GM08714 (cell line): ENCODE measurements around the gene HDAC6.
A peak's percentile ranks its signal among the peaks of the same experiment; 100 is the strongest.

Source experiments
- H3K4me3 ChIP-seq: fragments of 200-500 bp; sonication (Bioruptor generic); 2 replicates; pipeline ENCODE4 v1.5.1; 2014; ENCODE audit warnings: mild to moderate bottlenecking, low read length, inconsistent platforms
- ZNF274 ChIP-seq: IDR thresholded peaks from 2 replicates; pipeline ENCODE4 v1.6.1; 2012; ENCODE audit warnings: mild to moderate bottlenecking, low read depth, low read length

Gene HDAC6

DNA sequence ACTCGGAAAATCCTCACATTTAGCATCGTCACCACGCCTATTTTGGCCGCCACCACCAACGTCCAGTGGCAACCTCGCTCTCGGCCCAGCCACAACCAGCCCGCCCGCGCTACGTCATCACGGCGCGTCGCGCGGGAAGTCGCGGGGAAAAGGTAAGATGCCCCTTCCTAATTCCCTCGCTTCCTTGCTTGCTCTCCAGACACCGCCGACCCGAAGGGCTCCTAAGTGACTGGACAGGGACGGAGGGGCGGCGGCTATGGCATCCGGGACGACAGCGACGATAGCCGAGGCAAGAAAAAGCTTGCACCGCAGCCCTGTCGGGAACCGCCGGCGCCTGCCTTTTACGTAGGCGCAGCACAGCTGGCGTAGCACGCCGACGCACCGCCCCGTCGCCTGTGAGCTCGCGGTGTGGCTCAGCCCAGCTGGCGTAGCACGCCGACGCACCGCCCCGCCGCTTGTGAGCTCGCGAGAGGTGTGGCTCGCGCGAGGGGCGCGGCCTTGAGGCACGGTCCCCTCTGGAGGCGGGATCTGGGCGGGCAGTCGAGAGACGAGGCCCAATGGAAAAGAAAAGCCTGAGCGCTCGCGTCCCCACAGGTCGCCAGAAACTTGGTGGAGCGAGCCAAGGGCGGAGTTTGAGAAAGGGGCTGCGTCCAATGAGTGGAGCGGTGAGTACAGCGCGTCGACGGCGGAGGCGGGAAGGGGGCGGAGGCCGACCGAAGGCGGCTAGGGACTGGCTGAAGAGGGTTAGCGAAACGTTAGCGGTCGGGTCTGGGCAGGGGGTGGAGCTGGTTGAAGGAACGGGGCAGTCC lies at the start of gene HDAC6:
TSS of gene HDAC6 (plus strand) at position 788 of the 809 bp plus-strand sequence. CDS start 626 bp downstream, outside the sequence.
- TF ChIP-seq ZNF274, result no peak
- peak within 1 kb of the TSS; percentile 69 for H3K4me3 ChIP-seq

DNA sequence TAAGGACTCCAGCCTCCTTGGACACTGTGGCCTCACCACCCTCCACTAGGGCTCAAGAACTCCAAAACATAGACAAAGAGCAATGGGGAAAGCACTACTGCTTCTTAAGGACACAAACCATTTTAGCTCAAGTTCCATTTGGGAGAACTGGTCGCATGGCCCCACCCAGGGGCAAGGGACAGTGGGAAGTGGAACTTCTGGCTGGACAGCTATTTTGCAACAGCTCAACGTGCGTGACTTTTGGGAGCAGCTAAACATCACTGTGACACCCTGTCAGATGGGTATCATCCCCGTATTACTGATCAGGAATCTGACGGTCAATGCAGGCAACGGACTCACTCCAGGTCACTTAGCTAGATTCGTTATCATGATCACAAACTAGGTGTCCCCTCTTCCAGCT lies 49.4 kb upstream of the HDAC6 start:
- TF ChIP-seq ZNF274, result no peak
- H3K4me3 ChIP-seq, result no peak overlapping the region

DNA sequence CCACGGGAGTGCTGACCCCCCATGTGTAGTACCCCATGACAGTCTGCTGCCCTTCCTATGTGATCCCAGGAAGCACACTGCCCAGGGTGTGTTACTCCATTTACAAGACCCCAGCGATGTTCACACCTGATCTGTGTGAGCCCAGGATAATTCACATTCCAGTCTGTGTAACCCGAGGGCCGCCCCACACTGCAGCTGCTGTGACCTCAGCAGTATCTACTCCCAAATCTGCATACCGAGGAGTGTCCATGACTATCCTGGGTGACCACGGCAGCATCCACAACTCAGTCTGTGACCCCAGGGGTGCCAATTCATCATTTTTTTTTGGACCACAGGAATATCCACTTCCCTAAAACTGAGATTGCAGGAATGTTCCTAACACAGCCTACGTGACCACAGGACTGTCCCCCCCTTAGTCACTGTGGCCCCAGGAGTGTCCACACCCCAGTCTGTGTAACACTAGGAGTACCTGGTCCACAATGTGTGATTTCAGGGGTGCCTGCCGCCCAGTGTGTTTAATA lies 48.1 kb upstream of the HDAC6 start:
- H3K4me3 ChIP-seq, result no peak overlapping the region
- no peak for TF ChIP-seq ZNF274

DNA sequence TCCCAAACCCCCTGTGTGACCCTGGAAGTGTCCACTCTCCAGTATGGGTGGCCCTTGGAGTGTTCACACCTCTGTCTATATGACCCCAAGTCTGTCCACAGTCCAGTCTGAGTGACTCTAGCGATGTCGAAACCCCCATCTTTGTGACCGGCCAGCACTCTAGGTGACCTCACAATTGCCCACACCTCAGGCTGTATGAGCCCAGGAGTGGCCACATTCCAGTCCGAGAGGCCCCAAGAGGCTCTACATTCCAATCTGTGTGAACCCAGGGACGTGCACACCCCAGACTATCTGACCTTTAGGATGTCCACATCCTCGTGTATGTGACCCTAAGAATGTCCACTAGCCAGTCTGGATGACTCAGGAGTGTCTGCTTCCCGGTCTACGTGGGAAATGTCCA lies 47.6 kb upstream of the HDAC6 start:
- no peak for TF ChIP-seq ZNF274
- H3K4me3 ChIP-seq, result no peak overlapping the region

DNA sequence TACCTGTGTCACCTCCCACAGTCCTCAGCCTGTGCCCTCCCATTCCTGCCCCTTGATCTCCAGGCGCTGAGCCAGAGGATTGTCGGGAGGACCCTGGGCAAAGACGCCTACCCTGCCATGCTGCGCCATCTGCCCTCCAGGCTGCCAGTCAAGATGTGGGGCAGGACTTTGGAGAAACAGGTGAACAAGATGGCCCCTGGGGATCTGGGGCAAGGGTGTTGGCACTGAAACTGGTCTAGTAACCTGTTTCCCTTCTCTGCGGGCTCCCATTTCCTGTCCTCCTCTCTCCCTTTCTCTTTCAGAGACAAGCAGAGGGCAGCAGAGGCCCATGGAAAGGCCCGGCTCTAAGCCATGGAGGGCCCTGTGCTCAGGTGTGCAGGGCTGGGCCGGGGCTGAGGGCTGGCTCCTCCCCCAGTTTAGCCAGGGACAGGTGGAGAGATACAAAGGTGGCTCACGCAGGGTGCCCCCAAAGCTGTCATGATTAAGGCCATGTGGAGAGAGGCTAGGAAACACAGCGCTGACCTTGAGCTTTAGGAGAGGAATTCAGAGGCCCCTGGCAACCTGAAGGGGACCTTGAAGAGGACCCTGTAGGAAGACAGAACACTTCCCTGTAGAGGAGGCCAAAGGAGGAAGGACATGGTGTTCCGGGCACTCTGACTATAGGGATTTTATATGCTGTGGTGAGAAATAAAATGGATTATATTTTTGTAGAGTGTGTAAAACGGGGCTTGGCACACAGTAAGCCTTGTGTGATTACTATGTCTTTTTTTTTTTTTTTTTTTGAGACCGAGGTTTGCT lies 40.0 kb upstream of the HDAC6 start, which contains the start of gene GLOD5:
TSS of gene GLOD5 (plus strand) at position 74 of the 798 bp plus-strand sequence. CDS start at position 118, 44 bp downstream.
- H3K4me3 ChIP-seq, result no peak within 1 kb of the TSS
- TF ChIP-seq ZNF274, result no peak

DNA sequence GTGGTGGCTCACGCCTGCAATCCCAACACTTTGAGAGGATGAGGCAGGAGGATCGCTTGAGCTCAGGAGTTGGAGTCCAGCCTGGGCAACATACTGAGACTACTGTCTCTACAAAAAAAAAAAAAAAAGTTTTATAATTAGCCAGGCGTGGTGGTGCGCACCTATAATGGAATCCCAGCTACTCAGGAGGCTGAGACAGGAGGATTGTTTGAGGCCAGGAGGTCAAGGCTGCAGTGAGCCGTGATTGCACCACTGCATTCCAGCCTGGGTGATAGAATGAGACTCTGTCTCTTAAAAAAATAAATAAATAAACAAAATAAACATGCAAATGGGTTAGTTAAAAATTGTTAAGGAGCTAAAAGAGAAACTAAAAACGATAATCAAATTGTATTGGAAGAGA lies 32.6 kb upstream of the HDAC6 start:
- H3K4me3 ChIP-seq, result no peak overlapping the region
- TF ChIP-seq ZNF274, result no peak

DNA sequence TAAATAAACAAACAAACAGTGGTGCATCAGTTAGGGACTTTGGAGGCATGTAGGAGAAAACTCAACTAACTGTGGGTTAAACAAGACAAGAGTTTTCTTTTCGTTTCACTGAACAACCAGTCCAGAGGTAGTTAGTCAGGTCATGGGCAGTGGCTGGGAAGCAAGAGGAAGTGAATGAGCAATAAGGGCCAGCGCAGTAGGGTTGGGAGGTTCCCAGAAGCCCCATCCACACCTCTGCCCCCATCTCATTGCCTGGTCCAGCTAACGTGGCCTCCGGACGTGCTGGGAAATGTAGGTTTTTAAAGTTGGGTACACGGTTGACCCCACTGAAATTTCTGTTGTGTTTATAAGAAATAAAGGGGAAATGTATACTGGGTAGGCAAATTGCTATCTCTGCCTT lies 31.6 kb upstream of the HDAC6 start:
- no peak for TF ChIP-seq ZNF274
- H3K4me3 ChIP-seq, result no peak overlapping the region

DNA sequence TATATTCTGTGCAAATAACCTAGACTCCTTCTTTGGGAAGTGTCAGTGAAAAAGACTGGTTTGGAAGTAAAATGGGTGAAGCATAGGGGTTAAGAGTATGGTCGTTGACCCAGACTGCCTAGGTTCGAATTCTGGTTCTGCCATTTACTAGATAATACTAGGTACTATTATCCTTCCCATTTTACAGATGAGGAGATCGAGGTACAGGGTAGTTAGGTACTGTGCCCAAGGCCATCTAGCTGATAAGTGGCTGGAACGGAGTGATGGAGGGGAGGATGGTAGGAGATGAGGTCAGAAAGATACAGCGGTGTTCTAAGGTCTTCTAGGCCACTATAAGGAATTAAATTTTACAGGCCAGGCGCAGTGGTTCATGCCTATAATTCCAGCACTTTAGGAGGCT lies 29.3 kb upstream of the HDAC6 start:
- no peak for TF ChIP-seq ZNF274
- no peak overlapping the region for H3K4me3 ChIP-seq

DNA sequence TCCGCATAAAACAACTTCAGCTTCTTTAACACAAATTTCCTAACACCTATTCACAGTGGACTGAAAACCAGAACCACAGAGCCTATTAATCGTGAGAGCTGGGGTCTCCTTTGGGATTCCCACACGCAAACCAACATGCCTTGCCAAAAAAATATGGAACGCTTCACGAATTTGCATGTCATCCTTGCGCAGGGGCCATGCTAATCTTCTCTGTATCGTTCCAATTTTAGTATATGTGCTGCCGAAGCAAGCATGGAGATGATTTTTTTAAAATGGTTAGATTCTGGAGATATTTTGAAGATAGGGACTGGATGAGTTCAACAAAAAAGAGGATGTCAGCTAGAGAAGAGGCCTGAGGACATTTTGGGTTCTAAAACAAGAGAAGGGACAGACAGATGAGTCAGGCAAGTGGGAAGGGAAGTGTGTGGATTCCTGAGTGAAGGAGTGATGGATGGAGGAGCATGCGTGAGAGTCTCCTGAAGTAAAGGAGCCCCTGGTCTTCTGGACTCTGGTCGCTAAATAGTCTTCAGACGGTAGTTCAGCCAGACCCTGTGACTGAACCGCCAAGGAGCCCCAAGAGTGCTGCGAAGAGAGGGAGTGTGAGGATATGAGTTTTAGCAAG lies 24.9 kb upstream of the HDAC6 start:
- no peak overlapping the region for H3K4me3 ChIP-seq
- no peak for TF ChIP-seq ZNF274

DNA sequence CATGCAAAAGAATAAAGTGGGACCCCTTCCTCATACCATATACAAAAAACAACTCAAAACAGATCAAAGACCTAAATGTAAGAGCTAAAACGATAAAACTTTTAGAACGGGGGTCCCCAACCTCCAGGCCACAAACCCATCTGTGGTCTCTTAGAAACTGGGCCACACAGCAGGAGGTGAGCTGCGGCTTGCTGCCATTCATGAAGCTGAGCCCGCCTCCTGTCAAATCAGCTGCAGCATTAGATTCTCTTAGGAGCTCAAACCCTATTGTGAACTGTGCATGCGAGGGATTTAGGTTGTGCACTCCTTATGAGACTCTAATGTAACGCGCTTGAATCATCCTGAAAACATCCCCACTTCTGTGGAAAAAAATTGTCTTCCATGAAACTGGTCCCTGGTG lies 22.5 kb upstream of the HDAC6 start:
- H3K4me3 ChIP-seq, result no peak overlapping the region
- no peak for TF ChIP-seq ZNF274

DNA sequence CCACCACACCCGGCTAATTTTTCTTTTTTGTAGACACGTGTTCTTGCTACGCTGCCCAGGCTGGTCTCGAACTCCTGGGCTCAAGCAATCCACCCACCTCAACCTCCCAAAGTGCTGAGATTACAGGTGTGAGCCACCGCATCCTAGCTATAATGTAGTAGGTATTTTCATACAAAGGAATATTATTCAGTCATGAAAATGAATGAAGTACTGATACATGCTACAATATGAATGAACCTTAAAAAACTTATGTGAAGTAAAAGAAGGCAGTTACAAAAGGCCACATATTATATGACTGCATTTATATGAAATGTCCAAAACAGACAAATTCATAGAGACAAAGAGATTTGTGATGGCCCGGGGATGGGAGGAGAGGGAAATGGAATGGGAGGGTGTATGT lies 20.2 kb upstream of the HDAC6 start:
- H3K4me3 ChIP-seq, result no peak overlapping the region
- TF ChIP-seq ZNF274, result no peak

DNA sequence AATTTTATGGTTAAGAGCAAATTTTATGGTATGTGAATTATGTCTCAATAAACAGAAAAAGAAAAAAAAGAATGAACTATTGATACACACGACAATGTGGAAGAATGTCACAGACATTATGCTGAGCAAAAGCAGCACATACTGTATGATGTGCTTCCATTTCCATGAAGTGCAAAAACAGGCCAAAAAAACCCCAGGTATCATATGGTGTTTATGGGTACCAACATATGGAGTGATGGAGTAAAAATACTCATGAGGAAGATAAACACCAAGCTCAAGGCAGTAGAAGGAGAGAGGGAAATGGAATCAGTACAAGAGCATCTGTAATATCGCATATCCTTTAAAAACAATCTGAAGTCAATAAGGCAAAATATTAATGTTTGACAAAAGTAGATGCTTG lies 19.7 kb upstream of the HDAC6 start:
- TF ChIP-seq ZNF274, result no peak
- H3K4me3 ChIP-seq, result no peak overlapping the region

DNA sequence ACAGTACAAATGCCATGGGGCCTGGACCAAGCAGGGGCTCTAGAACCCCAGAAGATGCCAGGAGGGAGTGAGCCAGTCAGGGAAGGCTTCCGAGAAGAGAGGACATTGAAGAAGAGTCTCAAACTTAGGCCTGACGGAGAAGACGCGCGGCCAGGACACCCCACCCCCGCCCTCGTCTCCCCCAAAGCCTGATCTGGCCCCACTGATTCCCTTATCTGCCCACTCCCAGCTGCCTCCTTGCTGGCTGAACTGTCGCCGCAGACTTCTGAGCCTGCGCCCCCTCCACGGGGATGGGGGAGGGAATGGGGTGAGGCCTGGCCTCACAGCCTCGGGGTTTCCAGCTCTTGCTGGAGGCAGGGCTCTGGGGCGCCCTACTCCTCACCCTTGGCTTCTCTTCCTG lies 19.1 kb upstream of the HDAC6 start:
- no peak overlapping the region for H3K4me3 ChIP-seq
- TF ChIP-seq ZNF274, result no peak

DNA sequence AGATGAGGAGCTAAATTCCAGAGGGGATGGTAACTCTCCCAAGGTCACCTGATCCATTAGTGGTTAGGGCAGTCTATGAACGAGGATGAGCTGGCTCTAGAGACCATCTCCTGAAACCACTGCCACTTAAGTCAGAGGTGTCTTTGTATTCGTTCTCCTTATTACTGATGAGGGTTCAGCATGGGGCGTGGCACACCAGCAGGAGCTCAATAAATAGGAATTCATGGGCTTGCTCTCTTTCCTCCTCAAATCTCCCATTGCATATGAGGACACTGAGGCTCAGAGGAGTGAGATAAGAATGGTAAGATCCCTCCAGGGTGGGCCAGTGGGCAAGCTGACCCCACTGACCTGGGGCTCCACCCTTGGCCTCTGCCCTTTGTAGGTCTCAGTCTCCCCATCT lies 17.1 kb upstream of the HDAC6 start:
- H3K4me3 ChIP-seq, result no peak overlapping the region
- TF ChIP-seq ZNF274, result no peak

DNA sequence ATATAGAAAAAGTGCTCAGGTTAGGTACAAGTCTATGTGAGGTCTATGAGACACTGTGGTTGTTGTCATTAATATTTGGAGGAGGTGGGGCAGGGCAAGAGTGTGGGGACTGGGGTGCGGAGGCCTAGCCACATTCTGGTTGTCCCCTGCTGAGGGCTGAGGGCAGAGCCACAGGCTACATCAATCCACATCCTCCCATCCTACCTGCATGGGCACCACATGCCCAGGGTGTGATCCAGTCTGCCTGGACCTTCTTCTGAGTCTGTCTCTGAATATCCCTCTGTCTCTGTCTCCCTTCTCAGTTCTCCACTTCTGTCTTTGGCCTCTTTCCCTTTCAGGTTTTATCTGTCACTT lies 16.7 kb upstream of the HDAC6 start:
- no peak for TF ChIP-seq ZNF274

More for the DNA sequence above, 16.7 kb upstream of the HDAC6 start:
- no peak overlapping the region for H3K4me3 ChIP-seq
